ENCODE results near the gene FCN2.

FCN2 gene

DNA sequence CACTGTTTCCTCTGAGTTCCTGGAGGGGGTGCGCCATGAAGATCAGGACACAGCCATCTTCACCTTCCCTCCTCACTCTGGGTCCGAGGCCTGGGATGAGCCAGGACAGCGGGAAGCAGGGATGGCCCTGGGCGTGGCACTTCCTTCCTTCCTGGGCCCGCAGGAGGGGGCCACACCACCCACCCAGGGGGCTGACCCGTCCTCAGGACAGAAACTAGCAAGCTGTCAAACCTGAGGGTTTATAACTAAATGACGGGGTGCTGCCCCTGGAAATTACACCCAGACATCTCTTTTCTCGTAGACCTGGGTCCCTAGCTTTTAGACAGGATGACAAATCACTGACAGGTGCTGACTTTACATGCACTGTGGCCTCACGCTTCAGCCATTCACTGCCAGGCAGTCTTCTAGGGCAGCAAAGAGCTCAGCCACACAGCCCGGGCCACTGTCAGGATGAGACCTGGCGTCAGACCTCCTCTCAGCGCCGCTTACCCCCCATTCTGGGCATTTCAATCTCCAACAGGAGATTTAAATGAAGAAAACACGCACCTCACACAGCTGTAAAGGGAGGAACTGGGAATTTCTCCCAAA is 8.1 kb downstream of the FCN2 start:
- no peak for DNase-seq (ENCODE audit: low read depth)

- no peak for DNase-seq (ENCODE audit: low read depth)
Measured at GRCh38 chr9:134889386-134890154, 9.0 kb downstream of the FCN2 start.

- DNase-seq (ENCODE audit: low read depth), result no peak
Measured at GRCh38 chr9:134890155-134890495, 9.5 kb downstream of the FCN2 start.

DNA sequence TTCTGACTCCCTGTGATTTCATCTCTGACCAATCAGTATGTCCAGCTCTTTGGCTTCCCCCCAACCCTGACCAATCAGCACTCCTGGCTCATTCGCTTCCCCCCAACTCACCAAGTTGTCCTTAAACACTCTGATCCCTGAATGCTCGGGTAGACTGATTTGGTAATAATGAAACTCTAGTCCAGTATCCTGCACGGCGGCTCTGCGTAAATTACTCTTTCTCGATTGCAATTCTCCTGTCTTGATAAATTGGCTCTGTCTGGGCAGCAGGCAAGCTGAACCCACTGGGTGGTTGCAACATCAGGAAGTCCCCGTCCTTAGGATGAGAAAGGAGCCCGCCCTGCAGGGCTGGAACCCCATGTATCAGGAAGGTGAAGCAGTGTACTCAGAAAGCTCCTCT is 10.4 kb downstream of the FCN2 start:
- no peak for DNase-seq (ENCODE audit: low read depth)

GRCh38 chr9:134891713-134892112 is 11.1 kb downstream of the FCN2 start:
- DNase-seq (ENCODE audit: low read depth), result no peak

DNA sequence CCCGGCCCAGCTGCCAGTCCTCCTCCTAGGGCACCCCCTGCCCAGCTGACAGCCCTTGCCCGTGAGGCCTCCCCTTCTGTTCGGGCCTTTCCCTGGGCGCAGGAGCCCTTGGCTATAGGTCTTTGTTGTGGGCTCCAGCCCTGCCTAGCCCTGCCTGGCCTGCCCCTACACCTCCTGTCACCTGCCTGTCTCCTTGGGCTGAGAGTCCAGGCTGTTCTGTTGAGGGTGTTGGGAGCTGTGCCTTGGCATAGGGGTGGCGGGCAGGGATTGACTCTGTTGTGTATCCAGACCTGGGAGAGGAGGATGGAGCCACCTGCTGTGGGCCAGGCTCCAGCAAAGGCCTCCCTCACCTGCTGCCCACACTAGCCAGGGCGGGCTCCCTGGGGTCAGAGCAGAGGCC is 11.6 kb downstream of the FCN2 start:
- DNase-seq (ENCODE audit: low read depth), result no peak

DNA sequence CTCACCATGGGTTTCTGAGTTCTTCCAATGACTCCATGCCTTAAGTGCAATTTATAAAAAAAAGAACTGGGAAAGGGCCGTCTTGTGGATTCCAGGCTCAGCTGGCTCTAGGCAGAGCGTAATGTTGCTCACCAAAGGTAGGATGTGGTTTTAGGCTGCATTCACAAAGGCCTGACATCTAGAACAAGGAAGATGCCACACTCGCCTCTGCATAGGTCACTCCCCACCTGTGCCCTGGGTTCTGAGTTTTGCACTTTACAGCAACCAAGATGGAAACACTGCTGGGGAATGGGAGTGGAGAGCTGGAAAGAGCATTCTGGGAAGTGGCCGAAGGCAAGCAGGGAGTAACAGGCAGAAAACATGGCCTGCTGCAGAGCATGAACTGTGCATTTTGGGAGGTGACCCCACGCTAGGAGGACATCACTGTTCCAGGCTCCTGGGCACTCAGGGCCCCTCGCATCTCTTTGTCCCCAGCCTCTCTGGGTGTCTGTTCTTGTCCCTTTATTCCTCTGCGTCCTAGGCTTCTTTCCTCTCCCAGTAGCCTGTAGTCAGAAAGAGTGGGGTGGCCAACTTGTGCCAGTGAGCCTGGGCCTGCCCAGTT is 12.3 kb downstream of the FCN2 start:
- no peak for DNase-seq (ENCODE audit: low read depth)

- no peak for DNase-seq (ENCODE audit: low read depth)
Measured at GRCh38 chr9:134894136-134894860, 13.7 kb downstream of the FCN2 start.

DNA sequence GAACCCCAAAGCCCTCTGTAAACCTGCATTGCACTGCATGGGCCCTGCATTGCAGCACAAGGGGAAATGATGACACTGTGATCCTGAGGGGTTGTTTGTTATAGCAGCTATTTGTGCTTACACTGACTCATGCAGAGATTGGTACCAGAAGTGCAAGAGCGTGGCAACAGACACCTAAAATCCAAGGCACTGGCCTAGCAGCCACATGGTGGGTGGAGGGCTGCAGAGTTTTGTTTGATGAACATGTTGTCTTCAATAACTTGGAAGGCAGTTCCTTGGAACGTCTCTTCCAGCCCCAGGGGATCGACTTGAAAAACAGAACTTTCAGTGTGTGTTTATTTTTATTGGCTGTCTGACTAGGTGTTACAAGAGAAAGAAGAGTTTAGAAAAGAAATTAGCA is 14.5 kb downstream of the FCN2 start:
- DNase-seq (ENCODE audit: low read depth), result no peak

GRCh38 chr9:134895567-134895907 is 14.9 kb downstream of the FCN2 start:
- no peak for DNase-seq (ENCODE audit: low read depth)

GRCh38 chr9:134895908-134896833 is 15.6 kb downstream of the FCN2 start:
- no peak for DNase-seq (ENCODE audit: low read depth)

- DNase-seq (ENCODE audit: low read depth), result no peak
Measured at GRCh38 chr9:134896834-134897583, 16.4 kb downstream of the FCN2 start.

DNA sequence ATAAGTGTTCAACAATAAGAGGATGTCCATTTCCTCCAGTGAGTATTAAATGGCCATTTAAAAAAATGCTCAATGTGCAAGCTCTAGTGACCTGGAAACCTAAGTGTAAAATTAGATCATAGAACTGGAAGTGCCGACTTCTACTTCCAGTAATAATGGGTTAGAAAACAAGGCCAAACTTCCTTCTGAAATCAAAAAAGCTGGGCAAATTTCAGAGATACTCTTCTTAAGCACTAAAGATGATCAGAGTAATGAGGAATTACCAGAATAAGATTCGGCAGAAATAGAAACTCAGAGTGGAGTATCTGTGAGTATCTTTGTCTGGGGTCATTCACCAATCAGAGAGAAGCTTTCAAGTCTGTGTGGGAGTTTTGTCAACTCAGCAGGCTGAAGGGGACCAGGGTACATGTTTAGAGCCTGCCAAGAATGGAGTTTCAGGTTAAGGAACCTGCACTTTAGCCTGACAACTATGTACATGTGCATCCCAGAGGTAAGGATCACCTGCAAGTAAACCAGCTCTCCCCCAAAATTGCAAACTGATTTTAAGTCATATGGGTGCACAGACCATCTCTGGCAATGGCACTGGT is 17.1 kb downstream of the FCN2 start:
- DNase-seq (ENCODE audit: low read depth), result no peak

- DNase-seq (ENCODE audit: low read depth), result no peak
Measured at GRCh38 chr9:134898319-134898718, 17.7 kb downstream of the FCN2 start.

DNA sequence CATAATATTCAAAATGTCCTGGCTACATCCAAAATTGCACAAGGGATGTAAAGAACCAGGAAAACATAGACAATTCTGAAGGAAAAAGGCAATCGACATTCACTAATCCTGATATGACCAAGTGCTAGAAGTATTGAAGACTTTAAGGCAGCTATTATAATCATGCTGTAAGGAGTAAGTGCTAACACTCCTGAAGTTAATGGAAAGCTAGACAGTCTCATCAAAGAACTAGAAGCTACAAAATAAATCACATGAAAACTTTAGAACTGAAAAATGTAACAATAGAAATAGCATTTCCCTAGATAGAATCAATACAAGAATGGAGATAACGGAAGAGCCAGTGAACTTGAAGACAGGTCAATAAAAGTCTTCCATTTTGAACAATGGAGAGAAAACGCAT is 18.6 kb downstream of the FCN2 start:
- no peak for DNase-seq (ENCODE audit: low read depth)

DNA sequence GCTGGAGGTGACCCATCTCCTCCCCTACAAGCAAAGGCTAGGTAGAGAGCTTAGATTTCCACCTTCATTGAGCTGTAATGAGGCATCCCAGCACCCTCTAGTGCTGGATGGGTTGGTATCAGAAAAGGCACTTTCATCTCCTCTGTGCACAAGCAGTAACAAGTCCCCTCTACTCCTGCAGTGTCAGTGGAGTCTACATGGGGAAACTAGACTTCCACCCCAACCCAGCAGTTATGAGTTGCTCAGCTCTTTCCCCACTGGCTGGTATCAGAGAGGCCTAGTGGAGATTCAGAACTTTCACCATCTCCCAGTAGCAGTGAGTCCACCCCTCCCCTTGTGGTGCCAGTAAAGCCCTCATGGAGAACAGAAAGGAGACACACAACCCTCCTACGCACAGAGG is 19.2 kb downstream of the FCN2 start:
- DNase-seq (ENCODE audit: low read depth), result no peak

DNA sequence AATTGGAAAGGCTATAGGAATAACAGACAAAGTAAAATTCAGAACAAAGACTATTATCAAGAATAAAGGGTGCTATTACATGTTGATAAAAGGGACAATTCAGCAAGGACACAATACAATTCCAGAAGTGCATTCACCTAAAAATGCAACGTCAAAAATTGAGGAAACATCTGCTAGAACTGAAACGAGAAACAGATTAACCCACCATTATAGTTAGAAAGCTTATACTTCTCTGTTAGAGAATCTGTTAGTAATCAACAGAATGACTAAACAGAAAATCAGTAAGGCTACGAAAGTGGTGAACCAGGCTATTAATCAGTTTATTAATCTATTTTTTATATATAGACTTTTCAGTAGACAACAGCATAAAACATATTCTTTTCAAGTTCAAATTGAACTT is 22.3 kb downstream of the FCN2 start:
- no peak for DNase-seq (ENCODE audit: low read depth)

GRCh38 chr9:134908524-134909309 is 28.1 kb downstream of the FCN2 start:
- DNase-seq (ENCODE audit: low read depth), result no peak

GRCh38 chr9:134909511-134910481 is 29.2 kb downstream of the FCN2 start:
- DNase-seq (ENCODE audit: low read depth), result no peak

All from activated T-cell treated with anti-CD3 and anti-CD28 coated beads for 24 hours (primary cell).